ENCODE data around the gene MTOR. TPM values are rescaled to one million over a fixed set of nuclear protein-coding genes. Genes with fewer than 3 reads are reported as not detected.

MTOR gene
- polyA plus RNA-seq, 1 experiment = 27.7 TPM

- POLR2A ChIA-PET = no interaction called here
- Histone ChIP-seq H3K27me3 (ENCODE audit: control insufficient read depth, insufficient read depth, low read length) (no peaks in the 10 kb centered on the region), H3K9me3 (ENCODE audit: control insufficient read depth, insufficient read depth, low read length) (no peaks in the 10 kb centered on the region), H3K27ac (ENCODE audit: low read depth, low read length) (no peak overlapping the region), H3K4me3 (ENCODE audit: low read depth, low read length) (no peak overlapping the region)
- CTCF ChIA-PET = interaction anchor here (0.6 to 2.5 kb wide), 2 partner anchors 167 to 438 kb away, joined by 3 to 12 read pairs; no protein-coding TSS in a partner anchor
- no peak for DNase-seq (ENCODE audit: low read depth, low spot score)
- no peak for TF ChIP-seq CTCF (IDR thresholded peaks at IDR 0.05; ENCODE audit: low read depth, low read length)
These were observed 57.8 kb downstream of the MTOR start for GRCh38 chr1:11204396-11205190.

- DNase-seq (ENCODE audit: low read depth, low spot score) = no peak
- Histone ChIP-seq H3K27ac (ENCODE audit: low read depth, low read length) (no peak overlapping the region), H3K9me3 (ENCODE audit: control insufficient read depth, insufficient read depth, low read length) (no peaks in the 10 kb centered on the region), H3K27me3 (ENCODE audit: control insufficient read depth, insufficient read depth, low read length) (no peaks in the 10 kb centered on the region), H3K4me3 (ENCODE audit: low read depth, low read length) (no peak overlapping the region)
- TF ChIP-seq CTCF (IDR thresholded peaks at IDR 0.05; ENCODE audit: low read depth, low read length) = no peak
- ChIA-PET POLR2A (no interaction called here), CTCF (interaction anchor here (2.5 kb wide), 1 partner anchor 161 kb away, joined by 10 read pairs; no protein-coding TSS in a partner anchor)
These were observed 63.3 kb downstream of the MTOR start for GRCh38 chr1:11198851-11199594.

DNA sequence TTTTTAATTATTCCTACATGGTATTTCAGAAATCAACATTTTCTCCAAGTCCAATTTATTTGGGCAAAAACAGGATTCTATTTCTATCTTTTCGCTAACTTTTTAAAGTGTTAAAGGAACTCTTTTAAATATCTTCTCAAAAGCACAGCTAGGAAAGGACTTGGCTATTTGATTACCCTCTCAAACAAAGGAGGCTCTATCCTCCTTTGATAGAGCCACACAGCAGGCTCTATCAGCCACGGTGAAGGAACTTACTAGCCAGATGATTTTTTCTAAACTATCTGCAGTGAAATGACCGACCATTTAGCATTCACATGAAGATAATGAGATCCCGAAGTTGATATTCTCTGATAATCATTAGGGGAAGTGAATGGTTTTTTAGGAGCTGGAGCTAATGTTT, 64.1 kb downstream of the MTOR start:
- DNase-seq (ENCODE audit: low read depth, low spot score) = no peak
- H3K27ac ChIP-seq (ENCODE audit: low read depth, low read length) = no peak overlapping the region
- H3K9me3 ChIP-seq (ENCODE audit: control insufficient read depth, insufficient read depth, low read length) = no peaks in the 10 kb centered on the region
- ChIA-PET POLR2A (no interaction called here), CTCF (interaction anchor here (2.5 kb wide), 1 partner anchor 161 kb away, joined by 10 read pairs; no protein-coding TSS in a partner anchor)
- TF ChIP-seq CTCF (IDR thresholded peaks at IDR 0.05; ENCODE audit: low read depth, low read length) = no peak
- no peak overlapping the region for H3K4me3 ChIP-seq (ENCODE audit: low read depth, low read length)
- no peaks in the 10 kb centered on the region for H3K27me3 ChIP-seq (ENCODE audit: control insufficient read depth, insufficient read depth, low read length)

DNA sequence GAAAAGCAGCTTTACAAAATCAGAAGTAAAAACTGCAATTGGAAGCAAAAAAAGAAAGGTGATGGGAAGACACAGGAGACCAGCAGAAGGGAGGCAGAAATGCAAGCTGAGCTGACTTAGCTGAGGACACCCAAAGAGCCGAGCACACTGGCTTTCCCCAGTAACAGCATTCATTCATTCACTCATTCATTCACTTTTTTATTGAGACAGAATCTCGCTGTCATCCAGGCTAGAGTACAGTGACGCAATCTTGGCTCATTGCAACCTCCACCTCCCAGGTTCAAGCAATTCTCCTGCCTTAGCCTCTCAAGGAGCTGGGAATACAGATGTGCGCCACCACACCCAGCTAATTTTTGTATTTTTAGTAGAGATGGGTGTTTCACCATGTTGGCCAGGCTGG, 65.0 kb downstream of the MTOR start:
- CTCF ChIA-PET = interaction anchor here (2.5 kb wide), 1 partner anchor 160 kb away, joined by 10 read pairs; no protein-coding TSS in a partner anchor
- DNase-seq (ENCODE audit: low read depth, low spot score) = no peak
- H3K27me3 ChIP-seq (ENCODE audit: control insufficient read depth, insufficient read depth, low read length) = no peaks in the 10 kb centered on the region
- no peaks in the 10 kb centered on the region for H3K9me3 ChIP-seq (ENCODE audit: control insufficient read depth, insufficient read depth, low read length)
- H3K4me3 ChIP-seq (ENCODE audit: low read depth, low read length) = no peak overlapping the region
- no peak overlapping the region for H3K27ac ChIP-seq (ENCODE audit: low read depth, low read length)
- POLR2A ChIA-PET = no interaction called here
- no peak for TF ChIP-seq CTCF (IDR thresholded peaks at IDR 0.05; ENCODE audit: low read depth, low read length)

- no peak for TF ChIP-seq CTCF (IDR thresholded peaks at IDR 0.05; ENCODE audit: low read depth, low read length)
- no peak overlapping the region for H3K4me3 ChIP-seq (ENCODE audit: low read depth, low read length)
- H3K9me3 ChIP-seq (ENCODE audit: control insufficient read depth, insufficient read depth, low read length) = no peaks in the 10 kb centered on the region
- CTCF ChIA-PET = interaction anchor here (2.5 kb wide), 1 partner anchor 159 kb away, joined by 10 read pairs; no protein-coding TSS in a partner anchor
- no peak for DNase-seq (ENCODE audit: low read depth, low spot score)
- no peak overlapping the region for H3K27ac ChIP-seq (ENCODE audit: low read depth, low read length)
- no peaks in the 10 kb centered on the region for H3K27me3 ChIP-seq (ENCODE audit: control insufficient read depth, insufficient read depth, low read length)
- POLR2A ChIA-PET = no interaction called here
These were observed 65.4 kb downstream of the MTOR start for GRCh38 chr1:11196945-11197344.
